SU-DHL-6 (cell line): ENCODE results near the gene TMEM185A.
"Not testable (repeated sequence)": the region's sequence is repeated elsewhere in the genome, so short reads cannot be mapped to it uniquely, and the experiment has no call there.

Experiments
- EZH2phosphoT487 ChIP-seq: fragments of 200-600 bp; sonication (generic), shearing (Covaris generic); conservative IDR thresholded peaks from 2 replicates; pipeline ENCODE4 v1.6.1; 2018; ENCODE audit warnings: mild to moderate bottlenecking, antibody characterized with exemption, low read length, moderate library complexity, mixed read lengths
- TF ChIP-seq, protein P1 (sequence below): fragments of 200-600 bp; sonication (generic); IDR thresholded peaks from one replicate; pipeline ENCODE4 v1.5.1; 2017; ENCODE audit warnings: antibody characterized with exemption, mild to moderate bottlenecking, low read length, moderate library complexity; ENCODE audit not compliant: insufficient read depth, poor library complexity, severe bottlenecking

GRCh38 chrX:149605248-149605885, 26.2 kb downstream of the TMEM185A start:
- TF ChIP-seq, protein P1, sequence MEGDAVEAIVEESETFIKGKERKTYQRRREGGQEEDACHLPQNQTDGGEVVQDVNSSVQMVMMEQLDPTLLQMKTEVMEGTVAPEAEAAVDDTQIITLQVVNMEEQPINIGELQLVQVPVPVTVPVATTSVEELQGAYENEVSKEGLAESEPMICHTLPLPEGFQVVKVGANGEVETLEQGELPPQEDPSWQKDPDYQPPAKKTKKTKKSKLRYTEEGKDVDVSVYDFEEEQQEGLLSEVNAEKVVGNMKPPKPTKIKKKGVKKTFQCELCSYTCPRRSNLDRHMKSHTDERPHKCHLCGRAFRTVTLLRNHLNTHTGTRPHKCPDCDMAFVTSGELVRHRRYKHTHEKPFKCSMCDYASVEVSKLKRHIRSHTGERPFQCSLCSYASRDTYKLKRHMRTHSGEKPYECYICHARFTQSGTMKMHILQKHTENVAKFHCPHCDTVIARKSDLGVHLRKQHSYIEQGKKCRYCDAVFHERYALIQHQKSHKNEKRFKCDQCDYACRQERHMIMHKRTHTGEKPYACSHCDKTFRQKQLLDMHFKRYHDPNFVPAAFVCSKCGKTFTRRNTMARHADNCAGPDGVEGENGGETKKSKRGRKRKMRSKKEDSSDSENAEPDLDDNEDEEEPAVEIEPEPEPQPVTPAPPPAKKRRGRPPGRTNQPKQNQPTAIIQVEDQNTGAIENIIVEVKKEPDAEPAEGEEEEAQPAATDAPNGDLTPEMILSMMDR = not testable (repeated sequence)
- not testable (repeated sequence) for TF ChIP-seq EZH2phosphoT487
